K562 (cell line): Measurements from ENCODE around the gene GEMIN5. TPM values are rescaled to one million over a fixed set of nuclear protein-coding genes. Genes with fewer than 3 reads are reported as not detected.

Experiments used
- BACH1 ChIP-seq: fragments of 200-800 bp; sonication (Bioruptor generic); IDR thresholded peaks from 2 replicates; pipeline ENCODE4 v1.6.1; 2016; ENCODE audit warnings: missing genetic modification characterization, missing compliant biosample characterization
- BCOR ChIP-seq: fragments of 450-650 bp; IDR thresholded peaks from 2 replicates; pipeline ENCODE4 v1.6.1; 2016
- CREB1 ChIP-seq, 2 experiments: sonication (generic) in 1 of 2; formaldehyde crosslinking in 1 of 2; IDR thresholded peaks; 2 replicates each; pipeline versions ENCODE4 v1.6.1 to v1.8.0; 2012 to 2022; ENCODE audit warnings: inconsistent platforms in 1 of 2, mild to moderate bottlenecking in 1 of 2, missing genetic modification reagents in 1 of 2, moderate library complexity in 1 of 2
- DMBX1 ChIP-seq: fragments of 250-450 bp; sonication (Bioruptor Pico); IDR thresholded peaks from 2 replicates; pipeline ENCODE4 v1.8.0; 2022; ENCODE audit warnings: inconsistent platforms, mild to moderate bottlenecking, moderate library complexity, borderline replicate concordance
- E2F3 ChIP-seq: fragments of 250-450 bp; sonication (Bioruptor Pico); IDR thresholded peaks from 2 replicates; pipeline ENCODE4 v1.4.0; 2020; ENCODE audit warnings: mild to moderate bottlenecking
- ESRRA ChIP-seq: fragments of 450-650 bp; IDR thresholded peaks from 2 replicates; pipeline ENCODE4 v1.6.1; 2014; ENCODE audit warnings: low read depth, mild to moderate bottlenecking, moderate library complexity, borderline replicate concordance
- FOXM1 ChIP-seq, 2 experiments: fragments of 450-650 bp in 1 of 2; sonication (generic) in 1 of 2; formaldehyde crosslinking in 1 of 2; IDR thresholded peaks; 2 replicates each; pipeline versions ENCODE4 v1.6.1 to v1.9.0; 2017 to 2022; ENCODE audit warnings: low read depth in 2 of 2, mild to moderate bottlenecking in 2 of 2, missing genetic modification reagents in 1 of 2, moderate library complexity in 1 of 2
- HDAC1 ChIP-seq, 2 experiments: fragments of 450-650 bp; IDR thresholded peaks; 2 replicates each; pipeline ENCODE4 v1.6.1; 2016 to 2017; ENCODE audit warnings: inconsistent platforms in 1 of 2, mild to moderate bottlenecking in 1 of 2, moderate library complexity in 1 of 2
- HDAC2 ChIP-seq: fragments of 450-650 bp; IDR thresholded peaks from 2 replicates; pipeline ENCODE4 v1.6.1; 2016; ENCODE audit warnings: mild to moderate bottlenecking
- LCOR ChIP-seq: sonication (generic); formaldehyde crosslinking; IDR thresholded peaks from 2 replicates; pipeline ENCODE4 v1.8.0; 2022; ENCODE audit warnings: mild to moderate bottlenecking, missing genetic modification reagents
- MAFG ChIP-seq: fragments of 450-650 bp; conservative IDR thresholded peaks from 2 replicates; pipeline ENCODE4 v1.6.1; 2016; ENCODE audit warnings: missing genetic modification characterization, missing compliant biosample characterization
- NCOA1 ChIP-seq: fragments of 450-650 bp; IDR thresholded peaks from 2 replicates; pipeline ENCODE4 v1.6.1; 2016; ENCODE audit warnings: low read depth
- NFIC ChIP-seq: fragments of 450-650 bp; IDR thresholded peaks from 2 replicates; pipeline ENCODE4 v1.6.1; 2017; ENCODE audit warnings: mild to moderate bottlenecking, inconsistent platforms
- NR2C2 ChIP-seq, 2 experiments: fragments of 200-800 bp in 1 of 2; sonication (Bioruptor generic) in 1 of 2; sonication (generic) in 1 of 2; formaldehyde crosslinking in 1 of 2; IDR thresholded peaks; 2 replicates each; pipeline versions ENCODE4 v1.6.1 to v1.8.0; 2016 to 2022; ENCODE audit warnings: mild to moderate bottlenecking in 1 of 2, missing compliant biosample characterization in 1 of 2, missing genetic modification characterization in 1 of 2, missing genetic modification reagents in 1 of 2
- NR3C1 ChIP-seq: sonication (generic); formaldehyde crosslinking; IDR thresholded peaks from 2 replicates; pipeline ENCODE4 v1.8.1; 2022; ENCODE audit warnings: missing genetic modification reagents
- PBX2 ChIP-seq, 2 experiments: IDR thresholded peaks in 1 of 2; conservative IDR thresholded peaks in 1 of 2; 2 replicates each; pipeline ENCODE4 v1.6.1; 2016; ENCODE audit warnings: low read depth in 2 of 2, mild to moderate bottlenecking in 1 of 2, missing compliant biosample characterization in 1 of 2, missing genetic modification characterization in 1 of 2, moderate library complexity in 1 of 2
- RAD51 ChIP-seq: fragments of 450-650 bp; IDR thresholded peaks from 2 replicates; pipeline ENCODE4 v1.7.1; 2016; ENCODE audit warnings: low read depth, mild to moderate bottlenecking, borderline replicate concordance
- RFX5 ChIP-seq: IDR thresholded peaks from 2 replicates; pipeline ENCODE4 v1.6.1; 2011; ENCODE audit warnings: low read depth, mild to moderate bottlenecking, improper control_type of control experiment, low read length
- XRCC3 ChIP-seq: fragments of 450-650 bp; IDR thresholded peaks from 2 replicates; pipeline ENCODE4 v1.6.1; 2017; ENCODE audit warnings: mild to moderate bottlenecking, moderate library complexity
- ZKSCAN8 ChIP-seq: fragments of 200-800 bp; sonication (Bioruptor generic); IDR thresholded peaks from 2 replicates; pipeline ENCODE4 v1.6.1; 2016; ENCODE audit warnings: missing genetic modification characterization, missing compliant biosample characterization
- ZNF174 ChIP-seq: fragments of 250-450 bp; sonication (Bioruptor Pico); IDR thresholded peaks from 2 replicates; pipeline ENCODE4 v1.4.0; 2020; ENCODE audit warnings: mild to moderate bottlenecking
- ZNF324 ChIP-seq: fragments of 250-450 bp; sonication (Bioruptor Pico); IDR thresholded peaks from 2 replicates; pipeline ENCODE4 v1.4.0; 2020; ENCODE audit warnings: mild to moderate bottlenecking
- polyA plus RNA-seq, 8 experiments: library from polyadenylated mRNA; depleted of rRNA in 4 of 8; stranded (reverse) in 5 of 8; unstranded in 3 of 8; fragments of >200 nt; fragmentation: Nextera tagmentation in 2 of 8; fragmentation: Illumina TruSeq in 1 of 8; extraction: Ambion mirVana in 2 of 8; extraction: Trizol in 1 of 8; gene quantifications; 2 replicates each; pipeline versions ENCODE4 v1.2.1 to v1.2.3, GENCODE V29; 2011 to 2014; ENCODE audit warnings: inconsistent platforms in 1 of 8, missing spikeins in 1 of 8
- total RNA-seq, 7 experiments: library from RNA; depleted of rRNA in 6 of 7; stranded (reverse); fragments of >200 nt in 6 of 7; fragmentation: Illumina TruSeq in 2 of 7; extraction: Trizol in 2 of 7; gene quantifications; 2 replicates each; pipeline versions ENCODE4 v1.2.1 to v1.2.3, GENCODE V29; 2011 to 2021; ENCODE audit warnings: low replicate concordance in 1 of 7
- TF ChIP-seq, protein P1 (sequence below): sonication (generic); formaldehyde crosslinking; IDR thresholded peaks from 2 replicates; pipeline ENCODE4 v1.8.0; 2022; ENCODE audit warnings: missing genetic modification reagents, mild to moderate bottlenecking, borderline replicate concordance

Gene GEMIN5
- total and polyA plus RNA-seq, 9 of the 15 experiments (the other 6 are each of a cell fraction or from before 2014, with no cell fraction given): 10.3 to 48.2 (median 34.7) TPM

- TF ChIP-seq, protein P1, sequence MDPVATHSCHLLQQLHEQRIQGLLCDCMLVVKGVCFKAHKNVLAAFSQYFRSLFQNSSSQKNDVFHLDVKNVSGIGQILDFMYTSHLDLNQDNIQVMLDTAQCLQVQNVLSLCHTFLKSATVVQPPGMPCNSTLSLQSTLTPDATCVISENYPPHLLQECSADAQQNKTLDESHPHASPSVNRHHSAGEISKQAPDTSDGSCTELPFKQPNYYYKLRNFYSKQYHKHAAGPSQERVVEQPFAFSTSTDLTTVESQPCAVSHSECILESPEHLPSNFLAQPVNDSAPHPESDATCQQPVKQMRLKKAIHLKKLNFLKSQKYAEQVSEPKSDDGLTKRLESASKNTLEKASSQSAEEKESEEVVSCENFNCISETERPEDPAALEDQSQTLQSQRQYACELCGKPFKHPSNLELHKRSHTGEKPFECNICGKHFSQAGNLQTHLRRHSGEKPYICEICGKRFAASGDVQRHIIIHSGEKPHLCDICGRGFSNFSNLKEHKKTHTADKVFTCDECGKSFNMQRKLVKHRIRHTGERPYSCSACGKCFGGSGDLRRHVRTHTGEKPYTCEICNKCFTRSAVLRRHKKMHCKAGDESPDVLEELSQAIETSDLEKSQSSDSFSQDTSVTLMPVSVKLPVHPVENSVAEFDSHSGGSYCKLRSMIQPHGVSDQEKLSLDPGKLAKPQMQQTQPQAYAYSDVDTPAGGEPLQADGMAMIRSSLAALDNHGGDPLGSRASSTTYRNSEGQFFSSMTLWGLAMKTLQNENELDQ: no peak
- TF ChIP-seq NR2C2 (CRISPR knock-in tag; IDR thresholded peaks at IDR 0.05) (no peak), NR2C2 (tag; IDR thresholded peaks at IDR 0.05) (peak; percentile 10; the same call in 1 of the 2 replicates), LCOR (CRISPR knock-in tag) (no peak), NCOA1 (no peak), E2F3 (CRISPR knock-in tag) (no peak), ZNF324 (CRISPR knock-in tag) (no peak), HDAC1 (IDR thresholded peaks at IDR 0.05) (peak in 1 of 2 experiments; percentile 65; a peak in 1 of 4 replicates), NR3C1 (no peak), HDAC2 (peak; percentile 54; the same call in 1 of the 2 replicates), PBX2 (CRISPR knock-in tag; IDR thresholded peaks at IDR 0.05; ENCODE audit: low read depth) (no peak), PBX2 (tag; conservative IDR thresholded peaks at IDR 0.05; ENCODE audit: low read depth) (0 out of 2 replicates have a peak, but pooled peaks have one; percentile 9), XRCC3 (no peak), ZKSCAN8 (CRISPR knock-in tag) (no peak), FOXM1 (IDR thresholded peaks at IDR 0.05; ENCODE audit: low read depth) (no peak), FOXM1 (CRISPR knock-in tag; IDR thresholded peaks at IDR 0.05; ENCODE audit: low read depth) (no peak), MAFG (tag) (no peak), NFIC (no peak), CREB1 (IDR thresholded peaks at IDR 0.05) (no peak), CREB1 (CRISPR knock-in tag; IDR thresholded peaks at IDR 0.05) (no peak), ESRRA (no peak), RAD51 (no peak), ZNF174 (no peak), RFX5 (no peak), BCOR (peak; percentile 80), BACH1 (tag) (no peak), DMBX1 (no peak)
Observed at GRCh38 chr5:154858972-154859871, 78.8 kb downstream of the GEMIN5 start (continued).
